GM20000 (cell line): ENCODE data around the gene MRPL37.

ENCODE experiments used
- DNase-seq: peaks from one replicate; pipeline ENCODE4 v3.0.0; 2012; ENCODE audit warnings: low spot score
- TF ChIP-seq, protein P1 (sequence below): IDR thresholded peaks from 2 replicates; pipeline ENCODE4 v1.5.1; 2012; ENCODE audit warnings: mild to moderate bottlenecking, control low read depth; ENCODE audit errors: extremely low read depth, missing control alignments

The MRPL37 gene

DNA sequence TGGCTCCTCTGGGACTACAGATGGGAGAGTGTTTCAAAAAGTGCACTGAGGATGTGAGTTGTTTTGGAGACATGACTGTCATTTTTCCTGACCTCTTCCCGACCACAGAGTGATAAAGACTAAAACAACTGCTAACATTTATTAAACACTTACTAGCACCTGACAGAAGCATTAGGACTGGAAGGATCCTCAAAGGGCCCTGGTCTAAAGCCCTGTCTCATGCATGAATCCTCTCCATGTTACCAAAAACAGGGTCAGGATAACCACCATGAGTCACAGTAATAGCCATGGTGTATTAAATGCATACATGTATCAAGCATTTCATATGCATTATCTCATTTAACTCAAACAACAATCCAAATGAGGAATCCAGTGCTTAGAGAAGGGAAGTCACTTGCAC, 11.7 kb upstream of the MRPL37 start:
- no peak for DNase-seq

DNA sequence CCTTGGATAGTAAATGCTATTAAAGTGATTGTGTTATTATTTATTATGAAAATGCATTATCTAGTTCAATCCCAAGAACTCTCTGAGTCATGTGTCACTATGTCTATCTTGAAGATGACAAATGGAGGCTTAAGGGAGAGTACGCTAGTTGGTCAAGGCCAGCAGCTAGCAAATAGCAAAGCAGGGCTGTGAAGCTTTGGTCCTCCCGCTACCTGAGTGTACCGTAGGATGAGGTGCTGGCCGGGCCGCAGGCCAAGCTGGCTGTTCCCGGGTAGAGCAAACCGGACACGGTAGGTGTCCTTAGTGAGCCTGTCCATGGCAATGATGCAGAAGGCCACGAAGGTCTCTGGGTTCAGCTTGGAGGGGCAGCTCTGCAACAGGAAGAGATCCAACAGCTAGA, 9.4 kb upstream of the MRPL37 start:
- no peak for DNase-seq
- TF ChIP-seq, protein P1, sequence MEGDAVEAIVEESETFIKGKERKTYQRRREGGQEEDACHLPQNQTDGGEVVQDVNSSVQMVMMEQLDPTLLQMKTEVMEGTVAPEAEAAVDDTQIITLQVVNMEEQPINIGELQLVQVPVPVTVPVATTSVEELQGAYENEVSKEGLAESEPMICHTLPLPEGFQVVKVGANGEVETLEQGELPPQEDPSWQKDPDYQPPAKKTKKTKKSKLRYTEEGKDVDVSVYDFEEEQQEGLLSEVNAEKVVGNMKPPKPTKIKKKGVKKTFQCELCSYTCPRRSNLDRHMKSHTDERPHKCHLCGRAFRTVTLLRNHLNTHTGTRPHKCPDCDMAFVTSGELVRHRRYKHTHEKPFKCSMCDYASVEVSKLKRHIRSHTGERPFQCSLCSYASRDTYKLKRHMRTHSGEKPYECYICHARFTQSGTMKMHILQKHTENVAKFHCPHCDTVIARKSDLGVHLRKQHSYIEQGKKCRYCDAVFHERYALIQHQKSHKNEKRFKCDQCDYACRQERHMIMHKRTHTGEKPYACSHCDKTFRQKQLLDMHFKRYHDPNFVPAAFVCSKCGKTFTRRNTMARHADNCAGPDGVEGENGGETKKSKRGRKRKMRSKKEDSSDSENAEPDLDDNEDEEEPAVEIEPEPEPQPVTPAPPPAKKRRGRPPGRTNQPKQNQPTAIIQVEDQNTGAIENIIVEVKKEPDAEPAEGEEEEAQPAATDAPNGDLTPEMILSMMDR: no peak

More for the DNA sequence above, 11.7 kb upstream of the MRPL37 start:
- TF ChIP-seq, protein P1: no peak

DNA sequence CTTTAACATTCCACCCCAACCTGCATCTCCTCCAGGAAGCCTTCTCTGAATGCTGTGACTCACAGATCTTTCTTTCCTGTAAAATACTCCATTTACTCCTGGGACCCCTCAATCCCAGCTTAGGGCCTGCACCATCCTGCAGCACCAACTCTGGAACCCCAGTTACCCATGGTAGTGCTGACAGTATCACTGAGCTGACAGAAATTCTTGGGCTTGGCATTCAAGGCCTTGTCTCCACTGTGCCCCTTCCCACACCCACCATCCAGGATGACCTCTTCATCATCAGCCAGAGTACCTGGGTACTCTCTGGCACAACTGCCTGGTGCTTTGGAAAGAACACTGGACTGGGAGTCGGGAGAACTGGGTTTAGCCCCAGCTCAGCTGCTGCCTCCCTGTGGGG, 8.4 kb upstream of the MRPL37 start:
- no peak for DNase-seq
- TF ChIP-seq, protein P1: no peak

DNA sequence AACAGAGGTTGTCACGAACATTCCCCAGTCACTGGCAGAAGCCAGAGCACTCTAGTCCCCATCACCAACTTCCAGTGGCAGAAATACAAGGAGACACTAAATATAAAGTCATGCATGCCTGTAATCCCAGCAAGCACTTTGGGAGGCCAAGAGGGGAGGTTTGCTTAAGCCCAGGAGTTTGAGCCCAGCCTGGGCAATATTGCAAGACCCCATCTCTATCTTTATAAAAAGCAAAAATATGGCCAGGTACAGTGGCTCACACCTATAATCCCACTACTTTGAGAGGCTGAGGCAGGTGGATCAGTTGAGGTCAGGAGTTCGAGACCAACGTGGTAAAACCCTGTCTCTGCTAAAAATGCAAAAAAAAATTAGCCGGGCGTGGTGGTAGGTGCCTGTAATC, 6.5 kb upstream of the MRPL37 start:
- TF ChIP-seq, protein P1: no peak
- DNase-seq: no peak

DNA sequence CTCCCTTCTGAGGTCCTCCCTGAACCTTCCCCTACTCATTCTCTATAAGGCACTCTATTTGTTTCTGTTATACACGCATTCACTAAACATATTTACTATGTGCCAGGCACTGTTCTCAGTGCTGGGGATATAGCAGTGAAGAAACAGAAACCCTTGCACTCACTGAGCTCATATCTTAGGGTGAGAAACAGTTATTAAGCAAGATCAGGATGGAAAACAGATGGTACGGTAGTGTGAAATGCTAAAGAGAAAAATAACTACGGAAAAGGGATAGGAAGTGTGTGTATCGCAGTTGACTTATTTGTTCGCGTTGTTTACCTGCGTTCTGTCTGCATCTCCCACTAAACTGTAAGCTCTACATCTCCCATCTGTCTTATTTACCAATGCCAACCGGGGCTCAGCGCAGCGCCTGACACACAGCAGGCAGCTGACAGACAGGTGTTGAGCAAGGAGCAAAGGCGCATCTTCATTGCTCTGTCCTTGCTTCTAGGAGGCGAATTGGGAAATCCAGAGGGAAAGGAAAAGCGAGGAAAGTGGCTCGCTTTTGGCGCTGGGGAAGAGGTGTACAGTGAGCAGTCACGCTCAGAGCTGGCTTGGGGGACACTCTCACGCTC, 709 bp upstream of the MRPL37 start:
- TF ChIP-seq, protein P1: no peak
- peak; percentile 28 for DNase-seq

DNA sequence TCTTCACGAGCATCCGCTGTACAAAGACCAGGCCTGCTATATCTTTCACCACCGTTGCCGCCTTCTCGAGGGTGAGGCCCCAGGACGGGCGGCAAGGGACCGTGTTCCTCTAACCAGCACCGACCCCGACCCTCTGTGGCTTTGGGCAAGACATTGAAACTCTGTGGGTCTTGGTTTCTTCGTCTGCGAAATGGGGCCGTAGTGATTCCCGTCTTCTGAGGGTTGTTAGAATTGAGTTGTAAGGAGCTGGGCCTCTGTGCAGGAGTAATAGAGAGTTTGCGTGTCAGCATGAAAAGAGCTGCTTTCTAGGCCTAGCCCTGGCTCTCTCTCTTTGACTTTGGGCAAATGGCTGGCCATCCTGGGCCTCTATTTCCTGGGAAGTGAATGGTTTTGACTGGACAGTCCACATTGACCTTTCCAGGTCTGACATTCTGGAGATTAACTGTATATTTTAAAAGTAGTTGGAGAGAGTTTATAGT, 591 bp downstream of the MRPL37 start:
- no peak for DNase-seq
- TF ChIP-seq, protein P1: no peak

DNA sequence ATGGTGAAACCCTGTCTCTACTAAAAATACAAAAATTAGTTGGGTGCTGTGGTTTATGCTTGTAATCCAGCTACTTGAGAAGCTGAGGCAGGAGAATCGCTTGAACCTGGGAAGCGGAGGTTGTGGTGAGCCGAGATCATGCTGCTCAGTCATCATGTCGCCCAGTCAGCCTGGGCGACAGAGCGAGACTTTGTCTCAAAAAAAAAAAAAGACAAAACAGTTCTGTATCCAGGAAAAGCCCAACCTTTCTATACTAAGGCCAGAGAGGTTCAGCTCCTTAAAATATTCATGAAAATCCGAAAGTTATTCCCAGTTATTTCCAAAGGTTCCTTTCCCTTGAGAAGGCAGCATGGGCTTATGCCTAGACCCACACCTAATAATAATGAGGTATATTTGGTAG, 4.2 kb downstream of the MRPL37 start:
- DNase-seq: no peak
- TF ChIP-seq, protein P1: no peak
